ENCODE measurements around the gene GOLT1A. TPM values are rescaled to one million over a fixed set of nuclear protein-coding genes. Genes with fewer than 3 reads are reported as not detected.

GOLT1A gene
- total RNA-seq, 5 donors from 2014 or later (not counting 1 experiment from before 2014, with no cell fraction given), result 0.30 to 0.42 (median 0.32) TPM; not detected in 1

DNA sequence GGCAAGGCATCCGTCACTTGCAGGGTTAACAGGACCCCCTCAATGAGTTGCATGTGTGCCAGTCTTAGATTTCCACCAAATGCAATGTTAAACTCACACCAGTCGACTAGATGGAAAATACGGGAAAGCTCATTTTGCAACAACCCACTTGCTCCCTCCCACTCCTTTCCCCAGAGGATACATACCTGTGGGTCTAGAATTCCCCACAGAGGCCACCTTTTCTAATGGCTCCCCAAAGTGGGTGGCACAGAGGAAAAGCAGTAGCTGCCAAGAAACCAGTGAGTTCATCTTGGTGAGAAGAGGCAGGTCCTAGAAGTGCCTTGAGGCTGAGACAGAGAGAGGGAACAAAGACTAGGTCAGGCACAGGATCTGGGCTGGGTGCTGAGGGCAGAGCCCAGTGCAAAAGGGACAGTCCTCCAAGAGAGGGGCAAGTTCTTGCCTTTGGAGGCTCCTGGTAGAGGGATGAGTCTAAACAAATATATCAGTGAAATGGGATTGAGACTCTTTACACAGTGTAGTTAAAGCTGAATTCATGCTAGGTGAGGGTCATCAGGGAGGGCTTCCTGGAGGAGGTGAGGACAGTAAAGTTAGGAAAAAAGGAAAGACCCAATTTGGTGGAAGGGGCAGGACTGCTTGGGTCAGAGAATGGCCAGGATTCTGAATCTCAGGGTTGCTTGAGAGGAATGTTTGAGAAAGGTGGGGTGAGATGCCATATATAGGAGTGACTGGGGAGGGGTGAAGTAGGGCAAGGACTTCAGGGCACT is 21.0 kb downstream of the GOLT1A start:
- POLR2A ChIA-PET, result no interaction called here
- peaks cover 15 to 33% (median 16%) of the 10 kb centered on the region in 3 donors for H3K4me1 Mint-ChIP-seq
- peaks cover 0 to 29% of the 10 kb centered on the region in 2 experiments for H3K4me1 ChIP-seq (ENCODE audit: control insufficient read depth in 1 of 2, extremely low read depth in 1 of 2, insufficient read depth in 2 of 2, low read length in 2 of 2)

DNA sequence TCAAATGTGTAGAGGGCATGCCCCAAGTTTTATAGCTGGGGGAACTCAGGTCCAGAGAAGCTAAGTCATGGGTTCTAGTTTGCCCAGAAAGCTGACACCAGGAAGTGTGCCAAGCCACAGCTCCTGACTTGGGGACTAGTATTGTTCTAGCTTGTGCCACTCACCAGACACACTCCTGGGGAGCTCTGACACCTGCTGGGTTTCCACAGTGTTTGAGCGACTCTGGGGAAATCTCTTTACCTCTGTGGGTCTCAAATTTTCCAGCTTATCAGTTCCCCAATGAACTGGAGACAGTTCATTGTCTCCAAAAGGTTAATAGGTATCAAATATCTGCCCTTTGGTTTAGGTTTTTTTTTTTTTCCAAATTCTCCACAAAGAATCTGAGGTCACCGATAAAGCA is 21.7 kb downstream of the GOLT1A start:
- peaks cover 15 to 33% (median 16%) of the 10 kb centered on the region in 3 donors for H3K4me1 Mint-ChIP-seq
- ATAC-seq (replicated peaks in 1 of 4), result no peak
- H3K4me3 Mint-ChIP-seq, result no peak overlapping the region
- ChIA-PET POLR2A (no interaction called here), CTCF (no interaction called here)
- no peak overlapping the region for H3K27ac ChIP-seq (ENCODE audit: low read length)
- peaks cover 0 to 69% of the 10 kb centered on the region in 2 experiments for H3K27me3 ChIP-seq (replicated peaks in 1 of 2; ENCODE audit: control insufficient read depth in 2 of 2, extremely low read depth in 1 of 2, insufficient read depth in 2 of 2, low read length in 1 of 2)
- no peaks in the 10 kb centered on the region for H3K36me3 Mint-ChIP-seq
- no peak overlapping the region for H3K27ac Mint-ChIP-seq
- no peak for DNase-seq
- no peaks in the 10 kb centered on the region for H3K9me3 Mint-ChIP-seq
- H3K27me3 Mint-ChIP-seq, result peaks cover 30 to 58% of the 10 kb centered on the region in 2 donors
- peaks cover 0 to 30% of the 10 kb centered on the region in 2 experiments for H3K4me1 ChIP-seq (ENCODE audit: control insufficient read depth in 1 of 2, extremely low read depth in 1 of 2, insufficient read depth in 2 of 2, low read length in 2 of 2)
- H3K9me3 ChIP-seq, result no peaks in the 10 kb centered on the region
- 86% methylated on average over 2 of the region's 2 CpGs for WGBS (ENCODE audit: insufficient coverage)
- H3K36me3 ChIP-seq (ENCODE audit: control insufficient read depth in 2 of 2, extremely low read depth in 1 of 2, insufficient read depth in 1 of 2, low read length in 1 of 2), result no peaks in the 10 kb centered on the region
- no peak overlapping the region for H3K4me3 ChIP-seq (ENCODE audit: control insufficient read depth in 1 of 2, extremely low read depth in 1 of 2, low read length in 1 of 2)

More for the DNA sequence above, 21.0 kb downstream of the GOLT1A start:
- no peaks in the 10 kb centered on the region for H3K36me3 Mint-ChIP-seq
- WGBS (ENCODE audit: insufficient coverage), result 66% methylated on average over 3 of the region's 3 CpGs
- no peaks in the 10 kb centered on the region for H3K9me3 Mint-ChIP-seq
- ATAC-seq (replicated peaks in 1 of 4) (no peak), DNase-seq (no peak)
- Histone ChIP-seq H3K36me3 (ENCODE audit: control insufficient read depth in 2 of 2, extremely low read depth in 1 of 2, insufficient read depth in 1 of 2, low read length in 1 of 2) (no peaks in the 10 kb centered on the region), H3K27me3 (replicated peaks in 1 of 2; ENCODE audit: control insufficient read depth in 2 of 2, extremely low read depth in 1 of 2, insufficient read depth in 2 of 2, low read length in 1 of 2) (peaks cover 0 to 67% of the 10 kb centered on the region in 2 experiments), H3K4me3 (ENCODE audit: control insufficient read depth in 1 of 2, extremely low read depth in 1 of 2, low read length in 1 of 2) (no peak overlapping the region), H3K27ac (ENCODE audit: low read length) (no peak overlapping the region), H3K9me3 (no peaks in the 10 kb centered on the region)
- peaks cover 23 to 51% of the 10 kb centered on the region in 2 donors for H3K27me3 Mint-ChIP-seq
- CTCF ChIA-PET, result no interaction called here
- no peak overlapping the region for H3K27ac Mint-ChIP-seq
- H3K4me3 Mint-ChIP-seq, result no peak overlapping the region

DNA sequence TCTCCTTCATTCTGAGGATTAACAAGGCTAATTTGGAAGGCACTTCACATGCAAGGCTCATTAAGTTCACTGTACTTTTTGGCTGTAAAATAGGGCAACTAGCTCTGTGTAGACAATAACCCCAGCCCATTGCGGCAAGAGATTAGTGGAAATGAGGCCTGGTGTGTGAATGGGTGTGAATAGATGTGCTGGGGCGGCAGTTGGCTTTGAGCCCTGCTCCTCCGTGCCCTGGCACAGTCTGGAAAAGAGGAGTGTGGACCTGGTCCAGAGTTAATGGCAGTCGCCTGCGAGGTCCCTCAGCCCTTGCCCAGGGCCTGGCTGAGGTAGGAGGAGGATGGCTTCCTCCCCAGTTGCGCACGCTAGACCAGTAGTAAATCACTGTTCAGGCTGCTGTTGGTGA is 22.3 kb downstream of the GOLT1A start:
- Mint-ChIP-seq H3K27me3 (peaks cover 34 to 62% of the 10 kb centered on the region in 2 donors), H3K9me3 (no peaks in the 10 kb centered on the region), H3K4me1 (peaks cover 15 to 33% (median 16%) of the 10 kb centered on the region in 3 donors), H3K4me3 (peak overlapping the region in 1 of 3 donors; percentile 57), H3K36me3 (no peaks in the 10 kb centered on the region), H3K27ac (no peak overlapping the region)
- no peak for ATAC-seq (replicated peaks in 1 of 4)
- POLR2A ChIA-PET, result interaction anchor here in 1 of 2 donors (0.6 kb wide), 1 partner anchor 123 kb away, joined by 4 read pairs; no protein-coding TSS in a partner anchor
- CTCF ChIA-PET, result no interaction called here
- H3K36me3 ChIP-seq (ENCODE audit: control insufficient read depth in 2 of 2, extremely low read depth in 1 of 2, insufficient read depth in 1 of 2, low read length in 1 of 2), result no peaks in the 10 kb centered on the region
- H3K4me3 ChIP-seq (ENCODE audit: control insufficient read depth in 1 of 2, extremely low read depth in 1 of 2, low read length in 1 of 2), result no peak overlapping the region
- no peak overlapping the region for H3K27ac ChIP-seq (ENCODE audit: low read length)
- no peaks in the 10 kb centered on the region for H3K9me3 ChIP-seq
- 93% methylated on average over 3 of the region's 7 CpGs for WGBS (ENCODE audit: insufficient coverage)
- peaks cover 0 to 30% of the 10 kb centered on the region in 2 experiments for H3K4me1 ChIP-seq (ENCODE audit: control insufficient read depth in 1 of 2, extremely low read depth in 1 of 2, insufficient read depth in 2 of 2, low read length in 2 of 2)
- peaks cover 0 to 68% of the 10 kb centered on the region in 2 experiments for H3K27me3 ChIP-seq (replicated peaks in 1 of 2; ENCODE audit: control insufficient read depth in 2 of 2, extremely low read depth in 1 of 2, insufficient read depth in 2 of 2, low read length in 1 of 2)
- DNase-seq, result no peak

DNA sequence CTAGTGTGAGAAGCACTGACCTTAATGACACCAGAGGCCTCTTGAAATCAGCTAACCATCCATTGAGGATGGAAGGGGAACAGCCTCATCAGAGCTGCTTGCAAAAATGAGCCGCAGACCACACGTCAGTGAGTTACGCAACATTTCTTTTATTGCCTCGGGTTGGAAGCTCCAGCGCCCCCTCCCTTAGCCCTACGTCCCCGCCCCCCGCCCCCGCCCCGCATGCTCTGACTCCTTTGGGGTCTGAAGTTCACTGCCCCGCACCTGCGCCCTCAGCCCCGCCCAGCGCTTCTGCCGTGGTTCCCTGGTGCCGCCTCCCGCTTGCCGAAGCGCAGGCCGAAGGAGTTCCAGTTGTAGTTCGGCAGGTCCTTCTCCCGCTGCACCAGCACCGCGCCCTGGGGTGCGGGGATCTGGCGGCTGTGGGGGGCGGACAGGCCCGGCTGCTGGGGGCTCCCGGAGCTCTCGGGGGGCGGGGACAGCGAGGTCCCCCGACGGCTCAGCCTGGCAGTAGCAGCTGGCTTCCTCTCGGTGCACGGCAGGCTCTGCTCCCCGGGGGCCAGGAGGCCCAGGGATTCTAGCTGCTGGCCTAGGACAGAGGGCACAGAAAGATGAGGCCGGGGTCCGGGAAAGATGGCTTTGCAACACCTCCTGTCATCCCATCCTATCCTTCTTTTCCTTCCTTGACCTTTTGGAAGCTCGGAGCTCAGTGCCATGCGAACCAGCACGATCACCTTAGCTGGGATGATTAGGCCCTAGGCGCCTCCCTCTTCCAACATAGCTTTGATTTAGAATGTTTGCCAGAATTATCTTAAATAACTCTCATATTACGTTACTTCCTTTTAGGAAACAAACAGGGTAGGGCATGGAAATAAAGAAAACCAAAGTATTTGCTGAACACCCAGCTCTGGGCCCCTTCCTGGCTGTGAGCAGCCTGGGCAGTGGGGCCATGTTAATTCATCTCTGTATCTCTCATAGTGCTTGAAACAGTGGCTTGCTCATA is 23.3 kb downstream of the GOLT1A start:
- Histone ChIP-seq H3K4me1 (ENCODE audit: control insufficient read depth in 1 of 2, extremely low read depth in 1 of 2, insufficient read depth in 2 of 2, low read length in 2 of 2) (peaks cover 0 to 30% of the 10 kb centered on the region in 2 experiments), H3K36me3 (ENCODE audit: control insufficient read depth in 2 of 2, extremely low read depth in 1 of 2, insufficient read depth in 1 of 2, low read length in 1 of 2) (no peaks in the 10 kb centered on the region), H3K4me3 (ENCODE audit: control insufficient read depth in 1 of 2, extremely low read depth in 1 of 2, low read length in 1 of 2) (no peak overlapping the region), H3K9me3 (no peaks in the 10 kb centered on the region), H3K27ac (ENCODE audit: low read length) (no peak overlapping the region), H3K27me3 (replicated peaks in 1 of 2; ENCODE audit: control insufficient read depth in 2 of 2, extremely low read depth in 1 of 2, insufficient read depth in 2 of 2, low read length in 1 of 2) (peaks cover 0 to 72% of the 10 kb centered on the region in 2 experiments)
- H3K4me3 Mint-ChIP-seq, result peak overlapping the region in 1 of 3 donors; percentile 57
- no peak overlapping the region for H3K27ac Mint-ChIP-seq
- no peaks in the 10 kb centered on the region for H3K36me3 Mint-ChIP-seq
- DNase-seq (peak in 20 of 35 experiments; percentile 1 to 57 (median 15)), ATAC-seq (replicated peaks in 1 of 4) (peak; percentile 27 to 71 (median 44))
- no peaks in the 10 kb centered on the region for H3K9me3 Mint-ChIP-seq
- CTCF ChIA-PET, result interaction anchor here (0.9 to 1.6 kb wide), 2 partner anchors 29 to 61 kb away, joined by 3 read pairs; no protein-coding TSS in a partner anchor
- WGBS (ENCODE audit: insufficient coverage), result 5% methylated on average over 25 of the region's 44 CpGs
- POLR2A ChIA-PET, result interaction anchor here in 1 of 2 donors (0.6 kb wide), 1 partner anchor 38 kb away, joined by 3 read pairs; the partner anchor contains the start of gene ETNK2
- H3K27me3 Mint-ChIP-seq, result peaks cover 34 to 68% of the 10 kb centered on the region in 2 donors
- H3K4me1 Mint-ChIP-seq, result peaks cover 15 to 33% (median 16%) of the 10 kb centered on the region in 3 donors

DNA sequence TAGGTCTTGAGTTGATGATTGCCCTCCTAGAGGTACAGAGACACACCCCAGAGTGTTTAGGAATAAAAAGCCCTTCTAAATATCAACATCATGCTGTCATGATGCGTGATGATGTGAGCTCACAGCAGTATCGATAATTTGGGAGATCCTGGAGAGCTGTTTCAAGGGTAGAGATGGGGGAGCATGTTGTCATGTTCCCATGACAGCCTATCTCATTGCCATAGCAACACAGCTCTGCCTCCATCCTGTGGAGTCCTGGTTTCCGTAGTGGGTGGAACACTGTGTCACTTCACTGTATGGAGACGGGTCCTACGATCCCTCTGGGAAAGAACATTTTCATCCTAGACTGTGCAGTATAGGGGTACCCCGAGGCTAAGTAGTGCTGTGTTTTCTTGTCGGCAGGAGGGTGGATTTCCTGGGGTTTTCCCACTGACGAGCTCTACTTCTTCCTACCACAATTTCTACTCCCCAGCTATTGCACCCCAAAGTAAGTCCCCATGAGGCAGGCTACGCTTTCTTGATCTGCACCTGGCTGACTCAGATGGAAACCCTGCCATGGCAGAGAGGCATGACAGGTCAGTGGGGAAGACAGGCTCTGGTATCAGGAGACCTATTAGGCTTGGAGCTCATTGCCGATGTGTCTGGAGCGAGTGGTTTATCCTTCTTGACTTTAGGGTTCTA is 24.7 kb downstream of the GOLT1A start:
- no peaks in the 10 kb centered on the region for H3K9me3 Mint-ChIP-seq
- CTCF ChIA-PET, result interaction anchor here in 1 of 2 donors (1.2 to 1.6 kb wide), 3 partner anchors 9 to 60 kb away, joined by 3 to 6 read pairs (median 6); no protein-coding TSS in a partner anchor

More for the DNA sequence above, 24.7 kb downstream of the GOLT1A start:
- Histone ChIP-seq H3K27ac (ENCODE audit: low read length) (no peak overlapping the region), H3K4me3 (ENCODE audit: control insufficient read depth in 1 of 2, extremely low read depth in 1 of 2, low read length in 1 of 2) (no peak overlapping the region), H3K4me1 (ENCODE audit: control insufficient read depth in 1 of 2, extremely low read depth in 1 of 2, insufficient read depth in 2 of 2, low read length in 2 of 2) (peaks cover 0 to 24% of the 10 kb centered on the region in 2 experiments), H3K36me3 (ENCODE audit: control insufficient read depth in 2 of 2, extremely low read depth in 1 of 2, insufficient read depth in 1 of 2, low read length in 1 of 2) (no peaks in the 10 kb centered on the region), H3K27me3 (replicated peaks in 1 of 2; ENCODE audit: control insufficient read depth in 2 of 2, extremely low read depth in 1 of 2, insufficient read depth in 2 of 2, low read length in 1 of 2) (peaks cover 0 to 63% of the 10 kb centered on the region in 2 experiments), H3K9me3 (no peaks in the 10 kb centered on the region)
- peak in 3 of 35 experiments; percentile 8 to 50 (median 12) for DNase-seq
- ATAC-seq (replicated peaks in 1 of 4), result peak in 1 of 4 experiments; percentile 67
- WGBS (ENCODE audit: insufficient coverage), result 78% methylated on average over 6 of the region's 11 CpGs
- Mint-ChIP-seq H3K36me3 (no peaks in the 10 kb centered on the region), H3K4me3 (peak overlapping the region in 1 of 3 donors; percentile 25), H3K4me1 (peaks cover 5 to 23% (median 11%) of the 10 kb centered on the region in 3 donors), H3K27ac (no peak overlapping the region), H3K27me3 (peaks cover 34 to 68% of the 10 kb centered on the region in 2 donors)
- POLR2A ChIA-PET, result no interaction called here

All from T-cell (primary cell).